WTC11 (cell line): Measurements from ENCODE around the gene TRIM44.

Source experiments
- GABPB1 ChIP-seq: sonication (generic); formaldehyde crosslinking; IDR thresholded peaks from 2 replicates; pipeline ENCODE4 v1.8.1; 2023; ENCODE audit warnings: mild to moderate bottlenecking, missing genetic modification reagents
- MLX ChIP-seq: sonication (generic); formaldehyde crosslinking; IDR thresholded peaks from 2 replicates; pipeline ENCODE4 v1.8.1; 2023; ENCODE audit warnings: mild to moderate bottlenecking, missing genetic modification reagents, moderate library complexity
- TCF7 ChIP-seq: sonication (generic); formaldehyde crosslinking; IDR thresholded peaks from 2 replicates; pipeline ENCODE4 v1.8.0; 2022; ENCODE audit warnings: mild to moderate bottlenecking, low read depth, missing genetic modification reagents, moderate library complexity

GRCh38 chr11:35802672-35803071 is 140.1 kb downstream of the TRIM44 start:
- TF ChIP-seq GABPB1 (no peak), MLX (CRISPR knock-in tag) (no peak), TCF7 (no peak)
